Left hindlimb (tissue), 1 donor: ENCODE data around the gene PITPNB.

ENCODE experiments used
- DNase-seq: peaks from one replicate; pipeline ENCODE4 v3.0.0-alpha.2; 2018

The PITPNB gene

GRCh38 chr22:27851974-27852746, 66.9 kb downstream of the PITPNB start:
- no peak for DNase-seq

DNA sequence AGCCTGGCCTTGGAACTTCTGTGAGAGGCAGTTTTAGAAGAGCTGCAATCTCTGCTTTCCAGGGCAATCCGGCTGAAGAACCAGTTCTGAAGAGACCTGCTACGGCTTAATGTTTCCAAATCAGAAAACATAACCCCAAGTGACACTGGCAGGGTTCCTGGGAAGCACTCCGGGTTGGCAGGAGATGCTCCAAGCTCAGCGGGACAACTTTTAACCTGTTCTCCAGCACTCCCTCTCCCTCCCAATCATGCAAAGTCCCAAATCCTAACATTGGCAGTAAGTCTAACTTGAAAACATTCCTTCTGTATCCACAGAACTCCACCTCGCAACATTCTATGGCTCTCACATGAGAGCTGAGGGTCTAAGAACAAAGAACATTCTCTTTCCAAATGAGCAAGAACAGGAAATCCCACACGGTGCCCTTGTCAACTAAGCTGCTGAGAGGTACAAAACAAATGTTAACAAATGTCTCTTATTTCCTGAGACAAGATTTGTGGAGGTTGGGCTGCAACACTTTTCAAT, 69.0 kb downstream of the PITPNB start:
- DNase-seq: peak; percentile 62

DNA sequence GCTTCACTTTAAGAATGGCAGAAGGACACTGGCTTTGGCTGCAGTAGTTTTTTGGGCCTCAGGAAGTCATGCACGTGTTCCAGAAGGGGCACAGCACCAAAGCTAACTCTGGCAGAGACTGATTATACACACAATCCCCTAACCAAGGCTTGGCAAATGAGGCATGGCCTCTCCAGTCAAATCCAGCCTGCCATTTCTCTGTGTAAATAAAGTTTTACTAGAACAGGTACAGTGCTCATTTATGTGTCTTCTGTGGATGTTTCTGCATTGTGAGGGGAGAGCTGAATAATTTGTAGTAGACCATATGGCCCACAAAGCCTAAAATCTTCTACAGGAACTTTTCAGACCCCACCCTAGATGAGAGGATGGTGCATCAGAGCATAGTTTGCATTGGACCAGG, 71.1 kb downstream of the PITPNB start:
- DNase-seq: no peak

DNA sequence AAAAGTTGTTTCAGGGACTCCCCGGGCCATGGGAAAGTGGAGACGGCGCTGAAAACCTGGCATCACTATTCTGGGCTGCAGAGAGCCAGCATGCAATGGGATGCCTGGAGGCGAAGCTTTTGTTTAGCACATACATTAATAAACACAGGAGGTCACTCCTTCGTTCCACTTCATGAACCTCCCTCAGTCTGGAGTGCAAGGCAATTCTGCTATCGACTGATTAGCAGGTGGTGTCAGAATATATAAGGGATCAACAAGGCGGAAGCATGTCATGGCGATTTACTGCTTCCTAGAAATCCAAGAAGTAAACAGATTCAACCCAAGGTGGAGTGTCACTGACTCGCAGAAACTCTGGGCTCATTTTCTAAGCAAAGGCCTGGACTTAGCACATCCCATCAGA, 72.1 kb downstream of the PITPNB start:
- DNase-seq: no peak

DNA sequence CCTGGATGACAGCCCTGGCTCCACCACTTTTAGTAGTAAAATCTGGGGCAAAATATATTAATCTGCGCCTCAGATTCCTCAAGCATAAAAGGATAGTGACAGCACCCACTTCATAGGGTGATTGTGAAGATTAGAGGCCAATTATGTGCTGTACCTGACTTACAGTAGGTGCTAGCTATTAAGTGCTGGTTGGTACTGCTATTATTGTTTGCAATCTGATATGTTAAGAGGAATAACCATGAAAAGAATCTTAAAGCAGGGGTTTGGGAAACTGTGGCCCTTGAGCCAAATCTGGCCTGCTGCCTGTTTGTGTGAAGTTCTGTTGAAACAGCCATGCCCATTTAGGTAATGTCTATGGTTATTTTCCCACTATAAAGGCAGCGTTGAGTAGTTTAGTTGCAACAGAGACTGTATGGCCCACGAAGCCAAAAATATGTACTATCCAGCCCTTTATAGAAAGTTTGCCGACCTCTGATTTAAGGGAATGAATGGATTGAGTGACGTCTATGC, 72.8 kb downstream of the PITPNB start:
- no peak for DNase-seq

GRCh38 chr22:27845644-27846043, 73.4 kb downstream of the PITPNB start:
- DNase-seq: no peak

- peak; percentile 77 for DNase-seq
These were observed 74.1 kb downstream of the PITPNB start for GRCh38 chr22:27844656-27845591.

DNA sequence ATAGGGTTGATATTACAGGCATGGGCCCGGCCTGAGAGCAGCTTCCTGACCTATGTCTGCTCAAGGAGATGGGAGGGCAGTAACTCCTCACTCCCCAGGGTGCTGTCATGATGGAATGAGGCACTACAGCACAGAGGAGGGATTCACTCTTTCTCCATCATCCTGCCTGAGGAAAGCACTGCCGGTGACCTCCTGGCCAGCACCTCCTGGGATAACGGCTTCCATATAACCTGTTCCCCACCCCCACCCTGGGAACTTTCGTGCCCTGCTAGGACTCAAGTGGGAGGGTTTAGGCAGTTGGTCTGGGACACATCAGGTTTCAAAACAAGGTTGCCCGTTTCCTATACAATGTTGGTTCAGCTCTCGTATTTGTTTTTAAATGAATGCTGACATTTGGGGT, 74.8 kb downstream of the PITPNB start:
- no peak for DNase-seq

- DNase-seq: no peak
These were observed 75.6 kb downstream of the PITPNB start for GRCh38 chr22:27843441-27843840.

DNA sequence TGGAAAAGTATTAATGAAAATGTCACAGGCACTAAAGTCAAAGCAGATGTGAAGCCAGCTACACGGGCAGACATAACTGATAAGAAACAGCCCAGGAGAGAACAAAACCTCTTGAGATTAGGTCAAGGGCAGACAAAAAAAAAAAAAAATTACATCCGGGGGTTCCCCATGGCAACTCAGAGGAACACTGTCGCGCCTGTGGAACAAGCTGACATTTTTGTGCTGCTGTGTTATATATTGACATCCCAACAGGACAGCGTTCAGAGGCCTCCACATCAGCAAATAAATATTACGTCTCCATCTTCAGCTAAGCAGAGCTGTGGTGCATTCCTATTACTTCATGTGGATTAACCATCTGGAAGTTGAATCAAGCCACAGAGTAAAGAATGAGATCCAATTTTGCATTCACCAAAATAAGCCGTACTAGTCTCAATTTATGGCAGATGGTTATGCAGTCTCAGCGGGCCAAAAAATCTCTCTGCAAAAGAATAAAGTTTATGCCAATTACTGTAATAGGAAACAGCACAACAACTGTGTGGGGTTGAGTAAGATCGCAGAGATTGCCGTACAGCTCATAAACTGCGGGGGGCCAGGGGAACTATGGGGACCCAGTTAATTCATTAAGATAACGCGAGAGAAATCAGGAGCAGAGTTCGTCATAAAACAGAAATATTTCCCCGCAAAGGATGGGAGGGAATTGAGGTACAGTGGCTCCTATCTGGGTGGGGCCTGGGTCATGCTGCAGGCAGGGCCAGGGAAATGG, 76.2 kb downstream of the PITPNB start:
- DNase-seq: peak; percentile 56

DNA sequence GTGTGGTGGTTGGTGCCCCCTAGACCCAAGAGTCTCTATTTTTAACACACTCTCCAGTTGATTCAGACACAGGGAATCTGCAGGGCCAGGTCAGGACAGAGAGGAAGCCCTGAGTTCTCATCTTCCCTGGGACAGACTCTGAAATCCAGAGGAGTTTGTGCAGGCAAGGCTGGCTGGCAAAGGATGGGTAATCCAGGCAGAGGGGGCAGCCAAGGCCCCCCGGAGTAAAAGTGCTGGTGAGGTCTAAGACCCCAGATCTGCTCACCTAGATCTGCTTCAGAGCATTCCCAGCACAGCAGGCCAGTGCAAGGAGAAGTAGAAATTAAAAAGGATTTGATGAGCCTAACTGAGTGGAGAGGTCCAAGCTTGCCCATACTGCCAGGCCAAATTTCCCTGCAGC, 76.9 kb downstream of the PITPNB start:
- DNase-seq: no peak

- no peak for DNase-seq
These were observed 78.6 kb downstream of the PITPNB start for GRCh38 chr22:27840436-27840835.

DNA sequence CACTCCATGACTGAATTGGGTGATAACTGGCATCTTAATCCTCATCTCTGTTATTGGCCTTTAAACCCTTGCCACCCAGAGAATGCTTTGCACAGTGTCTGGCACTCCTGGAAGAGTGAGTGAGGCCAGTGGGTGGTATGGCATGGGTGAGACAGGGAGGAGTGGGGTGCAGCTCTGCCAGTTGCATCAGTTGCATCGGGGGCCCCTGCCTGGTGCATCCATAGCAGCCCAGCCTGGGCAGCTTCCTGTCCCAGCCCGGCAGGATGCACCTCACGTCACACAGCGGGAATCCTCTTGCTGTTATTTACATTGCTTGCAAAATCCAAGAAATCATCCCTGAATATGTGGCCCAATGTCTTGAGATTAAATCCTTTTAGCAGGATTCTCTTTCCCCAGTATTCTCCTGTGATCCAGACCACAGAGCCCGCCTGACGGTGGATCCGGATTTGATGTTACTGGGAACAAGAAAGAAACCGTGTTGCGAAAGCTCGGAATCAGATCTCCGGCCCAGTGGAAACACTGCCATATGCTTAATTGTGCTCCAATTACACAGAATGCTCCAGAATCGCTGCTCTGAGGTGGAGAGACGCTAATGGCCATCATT, 79.9 kb downstream of the PITPNB start:
- DNase-seq: no peak

DNA sequence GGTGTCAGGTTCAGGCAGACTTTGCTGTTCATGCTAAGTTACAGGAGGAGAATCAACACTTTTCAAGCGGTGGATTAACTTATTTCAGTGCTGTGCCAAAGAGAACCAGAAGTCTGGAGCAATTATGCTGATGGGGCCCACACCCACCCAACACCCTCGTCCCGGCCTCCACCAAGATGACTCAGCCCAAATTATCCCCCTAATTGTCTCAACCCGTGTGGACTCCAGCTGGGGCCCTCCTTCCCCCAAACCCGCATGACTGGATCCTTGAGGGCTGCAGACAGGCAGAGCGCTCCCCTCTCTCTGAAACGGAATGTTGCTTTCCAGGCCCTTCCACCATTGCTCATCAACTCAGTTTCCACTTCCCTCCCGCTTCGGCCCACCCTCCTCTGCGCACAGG, 82.9 kb downstream of the PITPNB start:
- no peak for DNase-seq

DNA sequence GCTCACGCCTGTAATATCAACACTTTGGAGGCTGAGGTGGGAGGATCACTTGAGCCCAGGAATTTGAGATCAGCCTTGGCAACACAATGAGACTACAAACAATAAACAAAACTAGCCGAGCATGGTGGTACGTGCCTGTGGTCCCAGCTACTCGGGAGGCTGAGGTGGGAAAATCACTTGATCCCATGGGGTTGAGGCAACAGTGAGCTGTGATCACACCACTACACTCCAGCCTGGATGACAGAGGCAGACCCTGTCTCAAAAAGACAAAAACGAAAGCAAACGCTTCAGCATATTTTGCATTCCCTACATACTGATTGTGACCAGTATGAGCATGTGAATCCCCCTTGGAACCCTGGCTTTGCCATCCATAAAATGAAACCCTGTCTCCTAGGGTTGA, 83.6 kb downstream of the PITPNB start:
- DNase-seq: no peak

GRCh38 chr22:27834364-27835185, 84.5 kb downstream of the PITPNB start:
- DNase-seq: no peak

DNA sequence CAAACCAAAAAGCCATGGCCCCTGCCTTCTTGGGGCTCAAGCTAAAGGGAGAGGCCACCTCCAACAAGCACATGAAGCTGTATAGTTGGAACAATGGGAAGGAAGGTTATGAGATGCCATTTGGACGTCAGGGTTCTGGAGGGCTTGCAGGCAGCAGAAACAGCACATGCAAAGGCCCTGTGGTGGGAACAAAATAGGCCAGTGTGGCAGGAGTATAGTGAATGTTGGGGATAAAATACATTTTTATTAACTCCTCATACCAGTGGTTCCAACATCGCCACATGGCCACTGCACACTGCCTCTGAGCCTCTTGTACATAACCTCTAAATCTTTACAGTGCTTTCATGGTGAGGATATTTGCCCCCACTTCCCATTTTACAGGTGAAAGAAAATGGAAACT, 85.3 kb downstream of the PITPNB start:
- DNase-seq: no peak

DNA sequence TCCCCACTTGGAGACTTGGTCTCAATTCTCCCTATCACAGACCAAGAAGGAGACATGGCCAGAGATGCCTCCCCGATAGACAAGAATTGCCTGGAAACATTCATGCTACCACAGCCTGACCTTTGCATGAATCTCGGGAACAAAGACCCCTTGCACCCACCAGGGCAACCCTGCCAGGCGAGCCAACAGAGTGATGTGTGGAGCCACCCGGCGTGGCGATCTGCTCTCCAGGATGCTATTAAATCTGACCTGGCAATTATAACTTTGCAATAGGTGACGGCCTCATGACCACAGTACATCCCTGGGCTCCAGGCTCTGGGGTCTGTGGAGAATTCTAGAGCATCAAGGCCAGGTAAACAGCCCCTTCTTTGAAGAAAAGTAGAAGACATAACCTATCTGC, 86.5 kb downstream of the PITPNB start:
- DNase-seq: no peak

- no peak for DNase-seq
These were observed 89.4 kb downstream of the PITPNB start for GRCh38 chr22:27829620-27830019.

DNA sequence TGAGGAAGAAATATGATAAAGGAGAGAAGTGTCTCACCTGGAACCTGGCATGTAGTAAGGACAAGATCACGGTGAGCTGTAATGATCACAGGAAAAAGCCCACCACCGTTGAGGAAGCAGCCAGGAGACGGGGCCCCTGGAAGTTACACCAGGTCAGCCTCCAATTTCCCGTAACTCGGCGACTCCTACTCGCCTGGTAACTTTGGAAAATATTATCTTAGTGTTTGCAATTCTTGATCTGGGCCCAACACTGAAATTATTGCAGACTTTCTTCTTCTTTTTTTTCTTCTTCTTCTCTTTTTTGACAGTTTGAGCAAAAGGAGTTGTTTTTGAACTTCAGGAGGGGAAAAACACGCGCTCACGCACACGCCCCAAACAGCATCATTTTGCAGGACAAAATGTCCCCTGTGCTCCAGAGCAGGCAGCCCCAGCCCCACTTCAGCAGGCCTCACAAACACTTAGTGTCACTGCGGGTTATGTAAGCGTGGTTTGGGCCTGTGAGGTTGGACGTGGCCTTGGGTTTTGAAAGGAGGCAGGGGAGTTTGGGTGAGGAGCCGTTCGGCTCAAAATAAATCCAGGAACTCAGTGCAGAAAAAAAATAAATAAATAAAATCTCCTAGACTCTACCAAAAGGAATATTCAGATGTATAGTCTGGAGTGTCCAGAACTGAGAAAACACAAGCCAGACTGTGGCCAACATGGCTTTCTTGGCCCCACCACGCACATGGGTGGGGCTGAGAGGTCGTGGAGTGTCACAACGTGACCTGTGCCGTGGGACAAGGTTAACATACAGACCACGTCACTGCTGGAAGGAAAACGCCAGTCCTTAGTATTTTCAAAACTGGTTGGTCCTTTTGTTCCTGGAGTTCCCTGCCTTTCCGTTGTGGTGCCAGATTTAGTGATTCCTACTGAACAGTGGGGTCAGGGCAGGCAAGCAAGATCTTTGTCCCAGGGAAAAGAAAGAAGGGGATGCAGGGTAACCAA, 91.2 kb downstream of the PITPNB start:
- no peak for DNase-seq
